GM19043 (cell line): ENCODE data around the gene ELANE.
"Not testable (repeated sequence)": the region's sequence is repeated elsewhere in the genome, so short reads cannot be mapped to it uniquely, and the experiment has no call there.

Experiments
- ATAC-seq: cut with Tn5 transposase; IDR thresholded peaks from one replicate; pipeline ENCODE4 v1.9.1; 2021; ENCODE audit warnings: low read depth; ENCODE audit not compliant: unreplicated experiment

Gene ELANE

DNA sequence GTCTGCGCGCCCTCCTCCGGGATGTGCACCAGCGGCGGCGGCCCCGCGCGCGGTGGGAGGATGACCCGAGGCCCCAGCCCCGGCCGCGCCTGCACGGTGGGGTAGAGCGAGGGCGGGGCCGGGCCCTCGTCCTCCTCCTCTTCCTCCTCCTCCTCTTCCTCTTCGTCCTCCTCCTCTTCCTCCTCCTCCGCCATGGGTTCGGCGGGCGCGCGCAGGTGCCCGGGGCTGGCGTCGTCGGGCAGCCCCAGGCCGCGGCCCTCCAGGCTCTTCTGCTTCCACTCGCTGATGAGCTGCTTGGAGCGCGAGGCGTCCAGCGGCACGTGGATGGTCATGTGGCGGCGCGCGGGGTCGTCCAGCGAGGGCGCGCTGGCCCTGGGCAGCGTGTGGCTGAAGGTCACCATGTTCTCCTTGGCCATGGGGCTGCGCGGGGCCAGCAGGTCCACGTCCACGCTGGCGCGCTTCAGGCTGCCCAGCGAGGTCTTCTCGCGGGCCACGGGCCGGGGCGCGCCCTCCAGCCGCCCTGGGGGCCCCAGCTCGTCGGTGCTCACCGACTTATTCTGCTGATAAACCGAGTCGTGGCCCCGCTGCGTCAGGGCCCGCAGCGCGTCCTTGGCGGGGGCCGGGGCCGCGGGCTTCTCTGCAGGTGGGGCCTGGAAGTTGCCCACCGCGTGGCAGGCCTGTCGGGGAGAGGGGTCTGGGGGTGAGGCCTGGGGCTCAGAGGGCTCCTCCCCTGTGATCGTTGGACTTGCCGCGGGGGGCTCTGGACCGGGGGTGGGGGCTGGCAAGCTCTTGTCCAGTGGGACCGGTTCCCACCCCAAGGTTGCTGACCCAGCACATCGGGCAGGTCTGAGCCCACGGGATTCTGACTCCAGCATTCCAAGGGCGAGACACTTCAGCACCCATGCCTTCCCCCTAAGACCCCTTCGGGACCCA, 38.6 kb upstream of the ELANE start:
- no peak for ATAC-seq

DNA sequence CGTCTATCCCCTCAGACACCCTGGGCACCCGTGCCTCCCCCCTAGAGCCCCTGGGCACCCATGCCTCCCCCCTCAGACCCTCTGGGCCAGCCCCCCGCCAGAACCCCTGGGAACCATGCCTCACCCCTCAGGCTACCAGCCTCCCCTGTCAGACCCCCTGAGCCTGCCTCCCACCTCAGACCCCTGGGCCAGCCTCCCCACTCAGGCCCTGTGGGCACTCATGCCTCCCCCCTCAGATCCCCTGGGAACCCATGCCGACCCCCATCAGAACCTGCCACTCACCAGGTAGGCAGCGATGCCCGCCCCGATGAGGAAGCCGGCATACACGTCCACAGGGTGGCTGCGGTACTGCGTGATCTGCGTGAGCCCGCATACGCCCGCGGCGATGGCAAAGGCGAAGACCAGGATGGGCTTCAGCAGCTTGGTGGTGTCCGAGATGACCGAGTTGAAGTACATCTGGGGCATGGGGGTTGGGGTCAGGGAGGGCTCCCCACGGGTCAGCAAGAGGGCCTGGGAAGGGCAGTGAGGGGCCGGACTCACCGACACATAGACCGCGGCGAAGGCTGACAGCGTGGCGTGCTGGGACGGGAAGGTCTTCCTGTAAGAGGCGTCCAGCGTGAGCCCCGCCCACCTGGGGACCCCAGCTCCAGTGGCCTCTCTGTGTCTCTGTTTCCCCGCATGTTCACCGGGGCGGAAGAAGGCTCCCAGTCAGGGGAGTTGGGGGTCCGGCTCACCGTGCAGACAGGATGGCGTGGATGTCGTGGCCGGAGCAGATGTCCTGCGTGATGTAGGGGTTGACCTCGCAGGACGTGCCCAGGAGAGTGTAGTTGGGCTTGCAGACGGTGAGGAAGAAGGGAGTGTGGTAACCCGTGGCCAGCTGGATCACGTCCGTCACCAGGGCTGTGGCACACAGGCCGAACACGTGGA, 37.7 kb upstream of the ELANE start:
- ATAC-seq, result no peak

DNA sequence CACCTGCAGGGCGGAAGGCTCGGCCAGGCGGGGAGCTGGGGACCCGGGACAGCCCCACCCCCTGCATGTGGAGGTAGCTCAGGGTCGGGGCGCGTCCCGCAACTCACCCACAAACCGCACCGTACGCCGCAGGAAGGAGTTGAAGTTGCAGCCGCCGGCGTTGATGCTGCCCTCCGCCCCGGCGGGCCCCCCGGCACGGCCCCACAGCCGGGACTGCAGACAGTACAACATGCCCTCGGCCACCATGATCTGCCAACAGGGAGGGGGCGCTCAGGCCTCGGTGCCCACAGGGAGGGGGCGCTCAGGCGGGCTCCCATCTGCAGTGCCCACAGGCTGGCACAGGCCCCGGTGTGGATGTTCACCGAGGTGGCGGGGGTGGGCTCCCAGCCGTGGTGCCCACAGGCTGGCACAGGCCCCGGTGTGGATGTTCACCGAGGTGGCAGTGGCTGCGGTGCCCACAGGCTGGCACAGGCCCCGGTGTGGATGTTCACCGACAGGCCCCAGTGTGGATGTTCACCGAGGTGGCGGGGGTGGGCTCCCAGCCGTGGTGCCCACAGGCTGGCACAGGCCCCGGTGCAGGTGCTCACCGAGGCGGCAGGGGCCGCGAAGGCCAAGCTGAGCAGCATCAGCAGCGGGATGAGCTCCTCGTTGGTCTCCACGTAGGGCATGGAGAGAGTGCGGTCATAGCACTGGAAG, 36.9 kb upstream of the ELANE start:
- ATAC-seq, result no peak

DNA sequence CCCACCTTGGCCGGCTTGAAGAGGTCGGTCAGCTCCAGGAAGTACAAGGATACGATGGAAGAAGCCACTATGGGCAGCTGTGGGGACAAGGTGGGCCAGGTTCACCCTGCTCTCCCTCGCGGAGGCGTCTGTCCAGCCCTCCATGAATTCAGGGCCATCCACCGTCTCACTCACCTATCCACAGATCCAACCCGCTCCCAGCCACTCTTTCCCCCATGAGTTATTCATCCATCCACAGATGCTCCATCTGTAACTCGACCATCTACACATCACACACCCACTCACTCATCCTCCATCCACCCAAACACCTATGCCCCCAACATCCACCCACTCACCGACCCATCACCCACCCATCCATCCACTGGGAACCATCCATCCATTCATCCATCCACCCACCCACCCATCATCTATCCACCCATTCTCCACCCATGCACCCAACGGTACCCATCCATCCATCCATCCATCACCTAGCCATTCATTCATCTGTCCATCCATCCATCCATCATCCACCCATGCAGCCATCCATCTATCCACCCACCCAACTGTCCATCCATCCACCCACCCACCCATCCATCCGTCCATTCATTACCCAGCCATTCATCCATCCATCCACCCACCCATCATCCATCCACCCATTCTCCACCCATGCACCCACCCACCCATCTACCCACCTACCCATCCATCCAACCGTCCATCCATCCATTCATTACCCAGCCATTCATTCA, 36.2 kb upstream of the ELANE start:
- ATAC-seq, result no peak

DNA sequence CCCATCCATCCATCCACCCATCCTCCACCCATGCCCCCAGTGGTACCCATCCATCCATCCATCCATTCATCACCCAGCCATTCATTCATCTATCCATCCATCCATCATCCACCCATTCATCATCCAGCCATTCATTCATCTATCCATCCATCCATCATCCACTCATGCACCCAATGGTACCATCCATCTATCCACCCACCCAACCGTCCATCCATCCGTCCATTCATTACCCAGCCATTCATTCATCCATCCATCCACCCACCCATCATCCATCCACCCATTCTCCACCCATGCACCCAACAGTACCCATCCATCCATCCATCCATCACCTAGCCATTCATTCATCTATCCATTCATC, 35.6 kb upstream of the ELANE start:
- no peak for ATAC-seq

DNA sequence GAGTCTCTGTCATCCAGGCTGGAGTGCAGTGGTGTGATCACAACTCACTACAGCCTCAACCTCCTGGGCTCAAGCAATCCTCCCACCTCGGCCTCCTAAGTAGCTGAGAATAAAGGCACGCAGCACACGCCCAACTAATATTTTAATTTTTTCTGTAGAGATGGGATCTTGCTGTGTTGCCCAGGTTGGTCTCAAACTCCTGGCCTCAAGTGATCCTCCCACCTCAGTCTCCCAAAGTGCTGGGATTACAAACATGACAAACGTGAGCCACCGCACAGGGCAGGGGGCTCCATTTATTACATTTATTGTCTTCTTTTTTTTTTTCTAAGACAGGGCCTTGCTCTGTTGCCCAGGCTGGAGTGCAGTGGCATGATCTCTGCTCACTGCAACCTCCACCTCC, 31.9 kb upstream of the ELANE start:
- ATAC-seq, result not testable (repeated sequence)

DNA sequence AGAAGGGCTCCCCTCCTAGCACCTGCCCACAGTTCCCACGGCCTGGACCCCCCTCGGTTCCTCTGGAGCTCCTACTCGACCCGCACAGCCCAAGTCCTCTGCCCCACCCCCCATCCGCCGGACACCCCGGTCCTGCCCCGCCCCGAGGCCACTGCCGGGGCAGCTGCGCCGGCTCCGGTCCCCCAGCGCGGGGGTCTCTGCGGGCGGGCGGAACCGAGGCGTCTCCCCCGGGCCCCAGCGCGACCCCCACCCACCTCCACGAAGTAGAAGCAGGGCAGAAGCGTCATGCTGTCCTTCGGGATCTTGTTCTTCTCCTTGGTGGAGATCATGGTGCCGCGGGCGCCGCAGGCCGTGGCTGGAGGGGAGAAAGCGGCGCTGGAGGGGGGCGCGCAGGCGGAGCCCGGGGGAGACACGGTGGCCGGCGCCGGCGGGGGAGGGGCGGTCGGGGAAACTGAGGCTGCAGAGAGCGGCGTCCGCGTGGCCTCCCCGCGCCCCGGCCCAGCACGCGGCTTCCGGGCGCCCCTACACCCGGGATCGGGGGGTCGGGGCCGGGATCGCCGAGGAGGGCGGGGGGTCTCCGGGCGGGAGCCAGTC, 30.8 kb upstream of the ELANE start:
- ATAC-seq, result no peak

DNA sequence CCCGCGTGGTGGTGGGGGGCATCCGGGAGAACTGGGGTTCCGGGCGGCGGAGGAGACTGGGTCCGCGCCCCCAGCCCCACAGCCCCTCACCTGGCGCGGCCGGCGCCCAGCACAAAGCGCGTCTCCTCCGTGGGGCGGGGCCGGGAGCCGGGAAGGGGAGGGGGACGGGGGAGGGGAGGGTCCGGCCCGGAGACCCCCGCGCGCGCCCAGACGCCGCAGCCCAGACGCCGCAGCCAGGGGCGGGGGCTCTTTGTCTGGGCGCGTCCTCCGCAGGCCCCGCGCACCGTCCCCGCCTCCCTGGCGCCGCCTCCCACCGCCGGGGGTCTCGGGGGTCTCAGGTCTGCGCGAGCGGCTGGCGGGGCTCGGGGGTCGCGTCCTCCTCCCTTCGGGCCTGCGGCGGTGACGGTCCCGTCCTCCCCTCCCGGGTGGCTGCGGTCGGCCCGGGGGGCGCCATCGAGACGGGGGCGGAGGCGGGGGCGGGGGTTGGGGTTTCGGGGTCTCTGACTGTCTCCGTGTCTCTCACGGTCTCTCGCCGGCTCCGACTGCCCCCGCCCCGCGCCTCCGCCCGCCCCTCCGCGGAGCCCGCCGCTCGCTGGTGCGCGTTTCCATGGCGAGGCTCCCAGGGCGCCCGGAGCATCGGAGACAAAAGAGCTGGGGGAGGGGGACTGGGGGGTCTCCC, 30.1 kb upstream of the ELANE start, which contains the start of gene PLPPR3:
Gene PLPPR3 (minus strand): TSS at position 131 of the 679 bp plus-strand sequence. CDS start 396 bp downstream, outside the sequence.
- no peak for ATAC-seq

DNA sequence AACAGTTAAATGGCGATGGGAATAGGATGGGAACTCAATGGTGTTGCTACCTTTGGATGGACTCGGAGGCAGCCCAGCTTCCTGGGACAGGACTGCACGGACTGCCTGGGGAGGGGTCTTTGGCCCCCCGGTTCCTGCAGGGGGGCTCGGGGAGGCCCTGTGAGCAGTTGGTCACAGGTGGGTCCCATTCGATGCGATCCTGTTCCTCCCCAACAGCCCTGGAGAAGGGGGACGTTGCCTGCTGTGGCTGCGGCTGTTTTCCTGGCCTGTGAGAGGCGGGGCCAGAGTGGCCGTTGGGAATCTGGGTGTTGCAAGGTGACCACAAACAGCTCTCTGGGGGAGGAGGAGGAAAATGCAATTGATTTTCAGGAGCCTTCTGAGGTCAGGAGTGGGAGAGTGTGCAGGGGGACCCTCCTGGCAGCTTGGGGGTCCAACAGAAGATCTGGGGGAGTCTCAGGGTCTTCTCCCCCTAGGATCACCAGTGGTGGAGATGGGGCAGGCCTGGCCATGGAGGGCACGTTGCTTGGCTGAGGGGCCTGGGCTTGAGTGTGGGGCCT, 28.5 kb upstream of the ELANE start:
- ATAC-seq, result no peak

DNA sequence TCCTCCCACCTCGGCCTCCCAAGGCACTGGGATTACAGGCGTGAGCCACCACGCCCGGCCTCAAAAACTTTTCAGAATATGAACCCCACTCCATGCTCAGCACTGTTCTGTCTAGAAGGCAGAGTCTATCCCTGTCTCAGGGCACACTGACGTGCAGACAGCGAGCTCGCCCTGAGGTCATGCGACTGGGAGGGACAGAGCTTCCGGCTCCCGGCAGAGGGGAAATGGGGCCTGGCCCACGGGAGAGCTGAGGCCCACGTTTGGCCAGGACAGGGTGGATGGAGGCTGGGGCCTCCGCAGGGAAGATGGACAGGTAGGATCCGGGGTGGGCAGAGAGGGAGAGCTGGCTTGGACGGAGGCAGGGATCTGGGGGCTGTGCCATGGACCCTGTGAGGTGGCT, 27.2 kb upstream of the ELANE start:
- ATAC-seq, result no peak

DNA sequence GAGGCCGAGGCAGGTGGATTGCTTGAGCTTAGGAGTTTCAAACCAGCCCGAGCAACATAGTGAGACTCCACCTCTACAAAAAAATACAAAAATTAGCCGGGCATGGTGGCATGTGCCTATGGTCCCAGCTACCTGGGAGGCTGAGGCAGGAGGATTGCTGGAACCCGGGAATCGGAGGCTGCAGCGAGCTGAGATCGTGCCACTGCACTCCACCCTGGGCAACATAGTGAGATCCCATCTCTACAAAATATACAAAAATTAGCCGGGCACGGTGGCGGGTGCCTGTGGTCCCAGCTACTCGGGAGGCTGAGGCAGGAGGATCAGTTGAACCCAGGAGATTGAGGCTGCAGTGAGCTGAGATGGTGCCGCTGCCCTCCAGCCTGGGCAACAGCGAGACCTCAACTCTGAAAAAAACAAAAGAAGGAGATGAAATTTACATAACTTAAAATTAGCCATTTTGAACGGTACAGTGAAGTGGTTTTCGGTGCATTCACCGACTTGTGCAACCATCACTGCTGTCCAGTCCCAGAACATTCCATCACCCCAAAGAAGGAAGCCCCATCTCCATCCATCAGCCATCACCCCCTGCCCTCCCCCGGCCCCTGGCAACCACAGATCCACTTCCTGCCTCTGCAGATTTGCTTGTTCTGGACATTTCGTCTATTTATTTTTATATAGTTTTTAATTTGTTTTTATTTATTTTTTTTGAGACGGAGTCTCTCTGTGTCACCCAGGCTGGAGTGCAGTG, 26.0 kb upstream of the ELANE start:
- ATAC-seq, result no peak

DNA sequence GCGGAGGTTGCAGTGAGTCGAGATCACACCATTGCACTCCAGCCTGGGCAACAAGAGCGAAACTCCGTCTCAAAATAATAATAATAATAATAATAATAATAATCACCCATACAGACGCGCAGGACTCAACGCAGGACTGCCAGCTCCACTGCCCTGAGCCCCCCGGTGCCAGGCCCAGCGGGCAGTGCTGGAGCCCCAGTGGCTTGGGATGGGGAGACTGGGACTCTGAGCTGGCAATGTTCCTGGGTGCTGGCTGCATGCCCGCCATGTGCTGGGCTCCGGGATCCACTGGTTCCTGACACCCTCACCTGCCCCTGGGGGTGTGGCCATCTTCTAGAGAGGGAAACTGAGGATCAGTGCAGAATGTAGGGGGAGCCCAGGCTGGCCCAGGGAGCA, 24.8 kb upstream of the ELANE start:
- ATAC-seq, result no peak

DNA sequence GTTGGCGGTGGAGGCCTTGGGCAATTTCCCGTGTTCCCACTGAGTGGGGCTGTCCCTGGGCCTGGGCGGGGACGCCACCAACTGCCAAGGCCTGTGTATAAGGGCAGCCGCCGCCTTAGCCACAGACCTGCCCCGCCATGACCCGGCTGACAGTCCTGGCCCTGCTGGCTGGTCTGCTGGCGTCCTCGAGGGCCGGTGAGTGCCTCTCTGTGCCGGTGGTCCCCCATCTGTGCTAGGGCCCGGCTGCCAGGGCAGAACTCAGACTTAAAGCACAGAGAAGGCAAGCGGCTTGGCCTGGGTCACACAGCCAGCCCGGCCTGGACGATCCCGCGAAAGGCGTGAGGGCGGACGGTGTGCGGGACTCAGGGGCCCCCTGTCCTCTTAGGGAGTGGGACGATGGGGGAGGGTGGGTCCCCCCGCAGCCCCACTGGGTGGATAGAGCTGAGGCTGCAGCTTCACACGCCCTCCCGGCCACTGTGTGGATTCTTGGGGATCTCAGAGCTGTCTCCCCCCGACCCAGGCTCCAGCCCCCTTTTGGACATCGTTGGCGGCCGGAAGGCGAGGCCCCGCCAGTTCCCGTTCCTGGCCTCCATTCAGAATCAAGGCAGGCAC, 24.3 kb upstream of the ELANE start, which contains the start of gene AZU1:
Gene AZU1 (plus strand): TSS at position 128 of the 612 bp plus-strand sequence. CDS start 10 bp downstream, at position 138.
- ATAC-seq, result no peak

DNA sequence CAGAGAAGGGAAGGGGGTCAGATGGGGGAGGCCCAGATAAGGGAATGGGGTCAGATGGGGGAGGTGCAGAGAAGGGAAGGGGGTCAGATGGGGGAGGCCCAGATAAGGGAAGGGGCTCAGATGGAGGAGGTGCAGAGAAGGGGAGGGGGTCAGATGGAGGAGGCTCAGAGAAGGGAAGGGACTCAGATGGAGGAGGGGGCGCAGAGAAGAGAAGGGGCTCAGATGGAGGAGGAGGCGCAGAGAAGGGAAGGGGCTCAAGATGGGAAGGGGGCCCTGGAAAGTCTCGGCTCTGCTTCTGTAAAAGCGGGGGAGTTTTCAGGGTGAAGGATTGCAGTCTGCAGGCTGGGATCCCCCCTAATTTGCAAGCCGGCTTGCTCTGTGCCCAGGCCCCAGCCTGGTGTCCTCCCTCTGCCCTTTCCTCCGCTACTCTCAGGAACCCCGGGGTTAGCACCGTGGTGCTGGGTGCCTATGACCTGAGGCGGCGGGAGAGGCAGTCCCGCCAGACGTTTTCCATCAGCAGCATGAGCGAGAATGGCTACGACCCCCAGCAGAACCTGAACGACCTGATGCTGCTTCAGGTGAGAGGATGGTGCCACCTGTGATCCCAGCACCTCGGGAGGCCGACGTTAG, 22.9 kb upstream of the ELANE start:
- ATAC-seq, result no peak

DNA sequence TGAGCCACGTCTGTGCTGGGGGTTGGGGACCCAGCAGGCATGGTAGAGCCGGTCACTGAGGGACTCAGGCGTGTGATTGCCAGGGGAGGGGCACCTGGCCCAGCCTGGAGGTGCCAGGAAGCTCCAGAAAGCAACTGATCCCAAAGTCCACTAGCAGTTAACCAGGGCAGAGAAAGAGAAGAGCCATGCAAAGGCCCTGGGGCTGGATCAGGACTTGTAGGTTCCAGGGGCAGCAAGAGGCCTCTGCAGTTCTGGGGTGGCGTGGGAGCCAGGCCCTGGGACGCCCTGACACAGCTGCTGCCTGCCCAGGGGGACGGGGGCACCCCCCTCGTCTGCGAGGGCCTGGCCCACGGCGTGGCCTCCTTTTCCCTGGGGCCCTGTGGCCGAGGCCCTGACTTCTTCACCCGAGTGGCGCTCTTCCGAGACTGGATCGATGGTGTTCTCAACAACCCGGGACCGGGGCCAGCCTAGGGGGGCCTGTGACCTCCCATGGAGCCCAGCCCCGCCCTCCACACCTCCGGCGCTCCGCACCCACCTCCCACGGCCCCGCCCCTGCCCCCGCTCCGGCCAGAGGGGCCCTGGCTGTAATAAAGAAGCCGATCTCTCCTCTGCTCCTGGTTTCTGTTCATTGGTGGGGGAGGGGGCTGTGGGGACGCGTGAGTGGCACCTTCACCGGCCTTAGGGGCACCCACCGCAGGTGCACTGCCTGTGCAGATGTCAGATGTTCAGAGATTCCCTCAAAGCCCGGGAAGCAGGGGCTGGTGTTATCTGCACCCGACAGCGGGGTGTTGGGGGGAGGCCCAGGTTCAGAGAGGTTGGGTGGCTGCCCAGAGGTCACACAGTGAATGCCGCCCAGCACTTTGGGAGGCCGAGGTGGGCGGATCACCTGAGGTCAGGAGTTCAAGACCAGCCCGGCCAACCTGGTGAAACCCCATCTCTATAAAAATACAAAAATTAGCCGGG, 20.4 kb upstream of the ELANE start:
- no peak for ATAC-seq

DNA sequence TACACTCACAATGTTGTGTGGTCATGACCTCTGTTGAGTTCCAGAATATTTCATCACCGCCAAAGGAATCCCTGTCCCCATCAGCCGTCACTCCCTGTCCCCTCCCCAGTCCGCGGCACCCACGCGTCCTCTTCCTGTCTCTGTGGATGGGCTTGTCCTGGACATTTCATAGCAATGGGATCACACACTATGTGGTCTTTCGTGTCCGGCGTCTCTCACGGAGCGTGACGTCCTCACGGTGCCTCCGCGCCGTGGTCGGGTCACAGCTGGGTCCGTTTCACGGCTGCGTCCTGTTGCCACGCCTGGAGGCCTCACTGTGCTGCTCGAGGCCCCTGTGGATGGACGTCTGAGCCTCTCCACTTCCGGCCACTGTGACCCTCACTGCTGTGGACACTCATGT, 17.9 kb upstream of the ELANE start:
- ATAC-seq, result no peak
